HG03139 (cell line): ENCODE measurements around the gene EXOC6.
"Not testable (repeated sequence)": the region's sequence is repeated elsewhere in the genome, so short reads cannot be mapped to it uniquely, and the experiment has no call there.

Source experiments
- ATAC-seq: cut with Tn5 transposase; IDR thresholded peaks from one replicate; pipeline ENCODE4 v1.9.1; 2021; ENCODE audit not compliant: unreplicated experiment

Gene EXOC6

DNA sequence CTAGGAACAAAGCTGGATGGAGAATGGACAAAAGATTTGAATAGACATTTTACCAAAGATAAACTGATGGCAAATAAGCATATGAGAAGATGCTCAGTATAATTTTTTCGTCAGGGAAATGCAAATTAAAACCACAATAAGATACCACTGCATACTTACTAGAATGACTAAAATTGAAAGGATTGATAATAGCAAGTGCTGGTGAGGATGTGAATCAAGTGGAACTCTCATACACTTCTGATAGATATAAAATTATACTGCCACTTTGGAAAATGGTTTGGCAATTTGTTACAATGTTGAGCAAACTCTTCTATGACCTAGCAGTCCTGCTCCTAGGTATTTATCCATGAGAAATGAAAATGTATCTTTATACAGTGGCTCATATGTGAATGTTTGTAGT, 83.3 kb downstream of the EXOC6 start:
- no peak for ATAC-seq

- ATAC-seq, result no peak
Measured at GRCh38 chr10:92937876-92938275, 89.6 kb downstream of the EXOC6 start.

- no peak for ATAC-seq
Measured at GRCh38 chr10:92938841-92939240, 90.5 kb downstream of the EXOC6 start.

DNA sequence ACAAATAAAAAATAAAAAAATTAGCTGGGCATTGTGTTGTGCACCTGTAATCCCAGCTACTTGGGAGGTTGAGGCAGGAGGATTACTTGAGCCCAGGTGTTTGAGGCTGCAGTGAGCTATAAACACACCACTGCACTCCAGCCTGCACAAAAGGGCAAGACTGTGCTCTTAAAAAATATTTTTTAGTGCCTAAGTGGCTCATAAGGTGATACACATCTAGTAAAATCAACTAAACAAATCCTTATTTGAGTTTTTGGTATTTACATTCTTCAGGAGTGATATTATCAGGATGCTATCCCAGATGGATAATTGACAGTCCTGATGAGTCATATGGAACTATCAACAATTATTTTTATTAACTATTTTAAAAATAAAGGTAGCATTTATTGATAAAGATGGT, 93.9 kb downstream of the EXOC6 start:
- ATAC-seq, result no peak

- no peak for ATAC-seq
Measured at GRCh38 chr10:92946491-92946890, 98.2 kb downstream of the EXOC6 start.

GRCh38 chr10:92952573-92952972, 104.3 kb downstream of the EXOC6 start:
- ATAC-seq, result not testable (repeated sequence)

- ATAC-seq, result no peak
Measured at GRCh38 chr10:92957223-92958010, 109.1 kb downstream of the EXOC6 start.

DNA sequence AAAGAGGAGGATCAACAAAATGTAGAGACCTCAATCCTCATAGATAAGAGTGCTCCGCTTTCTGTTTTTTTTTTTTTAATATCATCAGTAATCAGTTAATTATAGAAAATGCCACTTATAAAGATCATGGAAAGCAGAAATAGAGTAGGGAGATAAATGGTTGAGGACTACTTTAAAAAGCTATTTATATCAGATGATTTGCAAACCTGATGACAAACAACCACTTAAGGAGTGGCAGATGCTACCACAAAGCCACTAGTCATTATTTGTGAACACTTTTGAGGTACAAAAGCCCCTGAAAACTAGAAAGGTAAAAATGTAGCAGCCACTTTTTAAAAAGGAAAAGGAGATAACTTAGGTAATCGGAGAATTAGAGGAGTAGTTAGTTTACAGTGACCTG, 113.3 kb downstream of the EXOC6 start:
- no peak for ATAC-seq

- no peak for ATAC-seq
Measured at GRCh38 chr10:92965314-92965713, 117.0 kb downstream of the EXOC6 start.

- ATAC-seq, result no peak
Measured at GRCh38 chr10:92967641-92968040, 119.3 kb downstream of the EXOC6 start.

DNA sequence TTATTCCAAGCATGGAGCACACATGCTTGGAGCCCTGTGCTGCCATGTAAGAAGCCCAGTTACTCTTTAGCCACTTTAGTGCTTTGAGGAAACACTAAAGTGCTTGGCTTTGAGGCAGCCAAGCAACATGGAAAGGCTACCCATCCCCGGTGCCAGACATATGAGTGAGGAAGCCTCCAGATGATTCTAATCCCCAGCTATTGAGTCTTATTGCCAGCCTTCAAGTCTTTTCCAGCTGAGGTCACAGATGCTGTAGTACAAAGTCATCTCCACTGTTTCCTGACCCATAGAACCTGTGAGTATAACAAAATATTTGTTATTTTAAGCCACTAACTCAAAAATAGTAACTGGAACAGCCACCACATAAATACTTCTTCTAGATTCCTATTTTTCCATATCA, 120.8 kb downstream of the EXOC6 start:
- no peak for ATAC-seq

GRCh38 chr10:92970301-92971070, 122.2 kb downstream of the EXOC6 start:
- no peak for ATAC-seq

DNA sequence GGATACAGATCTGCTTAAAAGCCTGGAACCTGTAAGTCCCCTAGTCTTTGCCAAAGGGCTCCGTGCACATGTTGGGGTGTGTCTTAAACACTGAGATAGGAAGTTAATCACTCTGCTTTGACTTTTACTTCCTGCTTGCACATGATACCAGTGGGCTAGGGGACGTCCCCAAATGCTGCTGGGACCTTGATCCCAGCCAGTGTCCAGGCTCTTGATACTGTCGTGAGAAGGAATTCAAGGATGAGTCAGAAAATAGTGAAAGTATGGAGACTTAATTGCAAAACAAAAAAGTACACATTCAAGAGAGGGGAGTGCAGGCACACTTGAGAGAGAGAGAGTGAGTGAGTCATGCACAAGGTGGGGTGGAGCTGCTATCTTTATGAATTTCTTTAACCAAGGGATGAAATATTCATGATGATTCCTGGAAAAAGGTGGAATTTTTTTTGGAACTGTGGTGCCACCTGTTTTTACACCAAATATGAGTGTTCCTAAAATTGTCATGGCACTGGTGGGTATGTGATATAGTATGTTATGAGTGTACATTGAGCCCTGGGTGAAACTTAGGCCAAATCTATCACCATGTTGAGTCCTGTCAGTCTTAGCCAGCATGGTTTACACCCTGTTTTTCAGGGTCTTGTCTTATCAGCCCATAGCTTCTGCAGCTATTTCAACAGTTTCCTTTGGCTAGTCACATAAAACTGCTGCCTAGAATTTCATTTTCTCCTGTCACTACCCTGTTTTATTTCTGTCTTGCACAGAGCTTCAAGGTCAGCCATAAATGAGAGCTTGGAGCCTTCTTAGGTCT, 123.9 kb downstream of the EXOC6 start:
- no peak for ATAC-seq

- no peak for ATAC-seq
Measured at GRCh38 chr10:92972886-92973285, 124.6 kb downstream of the EXOC6 start.

GRCh38 chr10:92976278-92976677, 128.0 kb downstream of the EXOC6 start:
- not testable (repeated sequence) for ATAC-seq

- no peak for ATAC-seq
Measured at GRCh38 chr10:92989250-92989649, 140.9 kb downstream of the EXOC6 start.

DNA sequence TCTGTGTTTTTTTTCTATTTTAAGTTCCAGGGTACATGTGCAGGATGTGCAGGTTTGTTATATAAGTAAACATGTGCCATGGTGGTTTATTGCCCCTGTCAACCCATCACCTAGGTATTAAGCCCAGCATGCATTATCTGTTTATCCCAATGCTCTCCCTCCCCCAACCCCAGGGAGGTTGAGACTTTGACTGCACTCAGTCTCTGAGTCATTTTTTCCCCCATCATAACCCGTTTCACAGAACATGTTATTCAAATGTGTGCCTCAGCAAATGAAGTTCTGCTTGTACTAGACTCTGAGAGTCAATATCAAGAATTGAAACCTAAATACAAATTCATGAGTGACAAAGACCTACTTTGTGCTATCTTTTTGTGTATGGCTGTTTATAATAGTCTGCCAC, 142.3 kb downstream of the EXOC6 start:
- no peak for ATAC-seq

DNA sequence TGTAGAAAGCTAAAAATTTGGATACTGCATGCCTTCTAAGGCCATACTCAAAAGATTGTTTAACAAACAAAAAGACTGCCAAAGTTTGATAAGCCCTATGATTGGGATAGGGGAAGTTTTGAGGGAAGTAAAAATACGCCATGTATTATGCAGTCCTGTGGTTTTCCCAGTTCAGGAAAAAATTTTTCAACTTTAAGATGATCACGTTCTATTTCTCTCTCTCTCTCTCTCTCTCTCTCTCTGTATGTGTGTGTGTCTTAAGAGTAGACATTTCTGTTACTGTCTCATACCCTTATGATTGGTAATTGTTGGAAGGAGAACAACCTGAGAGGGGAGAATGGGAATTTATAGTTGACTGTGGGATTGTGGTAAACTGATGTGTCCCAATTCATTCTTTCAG, 143.2 kb downstream of the EXOC6 start:
- no peak for ATAC-seq

DNA sequence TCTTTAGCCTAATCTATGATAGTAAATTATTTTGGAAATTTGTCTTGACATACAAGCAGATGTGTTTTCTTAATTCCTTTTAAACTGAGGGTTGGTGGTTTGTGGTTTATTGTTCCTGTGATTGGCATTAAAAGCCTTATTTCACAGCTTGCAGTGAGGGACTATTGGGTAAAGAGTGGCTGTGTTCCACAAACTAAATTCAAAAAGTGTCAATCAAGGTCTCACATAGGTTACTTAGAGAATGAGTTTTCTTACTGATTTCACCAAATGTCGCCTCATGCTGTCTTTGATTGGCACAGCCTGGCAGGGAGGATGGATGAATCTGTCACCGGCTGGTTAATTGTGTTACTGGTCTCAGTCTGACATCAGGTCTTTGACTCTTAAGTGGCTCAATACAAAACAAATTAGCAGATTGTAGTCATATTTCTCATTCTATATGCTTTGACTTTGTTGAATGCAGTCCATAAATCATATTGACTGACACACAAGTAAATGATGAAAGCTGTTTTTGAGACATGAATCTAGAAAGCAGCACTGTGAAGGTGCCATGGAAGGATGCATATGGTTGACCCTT, 145.5 kb downstream of the EXOC6 start:
- ATAC-seq, result no peak

DNA sequence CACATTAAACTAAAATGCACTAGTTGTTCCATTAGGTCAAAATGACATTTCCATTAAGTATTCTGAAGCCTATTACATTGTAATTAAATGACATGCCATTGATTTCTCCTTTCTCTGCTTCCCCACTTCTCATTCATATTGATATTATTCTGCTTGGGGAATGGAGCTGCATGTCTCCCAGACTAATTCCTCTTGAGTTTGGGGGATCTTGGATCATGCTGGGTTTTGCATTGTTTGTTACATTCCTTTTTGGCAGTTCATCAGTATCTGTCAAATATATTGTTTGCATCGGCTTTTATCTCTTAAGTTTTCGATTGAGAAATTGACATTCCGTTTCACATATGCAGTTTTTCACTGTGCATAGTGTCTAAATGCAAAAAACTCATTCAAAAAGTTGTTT, 147.2 kb downstream of the EXOC6 start:
- no peak for ATAC-seq

DNA sequence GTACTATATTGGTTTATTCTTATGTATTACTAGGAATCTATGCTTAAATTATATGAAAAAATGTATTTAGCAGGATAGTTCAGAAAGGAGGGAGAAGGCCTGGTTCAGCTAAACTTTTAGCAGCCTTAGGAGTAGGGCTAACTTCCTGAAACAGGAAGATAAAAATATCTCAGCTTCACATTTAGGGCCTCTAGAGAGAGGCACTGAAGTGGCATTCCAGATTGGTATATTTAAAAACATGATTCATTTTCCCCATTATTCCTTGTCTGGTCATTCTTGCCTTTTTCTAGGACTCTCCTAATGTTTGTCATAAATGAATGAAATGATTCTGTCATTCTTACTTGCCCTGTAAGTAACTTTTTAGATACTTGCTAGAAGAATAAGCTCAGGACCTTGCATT, 149.3 kb downstream of the EXOC6 start:
- ATAC-seq, result no peak
